Lower leg skin (tissue), 4 donors: Measurements from ENCODE around the gene VSTM4. TPM values are rescaled to one million over a fixed set of nuclear protein-coding genes. Genes with fewer than 3 reads are reported as not detected.

Source experiments
- DNase-seq, 2 donors: peaks; one replicate each; pipeline ENCODE4 v3.0.0-alpha.2; 2019; ENCODE audit warnings: low spot score in 2 of 2
- H3K4me3 ChIP-seq: fragments of 200-600 bp; sonication (generic); 2 replicates; pipeline ENCODE4 v1.5.1; 2017; ENCODE audit warnings: mild to moderate bottlenecking, low read depth; ENCODE audit not compliant: poor library complexity, severe bottlenecking
- POLR2A ChIP-seq, 2 donors: fragments of 450-650 bp; IDR thresholded peaks; one replicate each; pipeline ENCODE4 v1.6.1; 2016 to 2017; ENCODE audit warnings: antibody characterized with exemption in 2 of 2, mild to moderate bottlenecking in 1 of 2, moderate library complexity in 1 of 2
- WGBS, 2 donors: methylation state at CpG; one replicate each; pipeline ENCODE4 v1.1.5; 2018; 5-methylcytosine and 5-hydroxymethylcytosine counted together
- intact Hi-C: fragments of 100-400 bp; cut with DNase I; formaldehyde crosslinking; loops from one replicate; pipeline ENCODE4 v1.15.0; 2023; ENCODE audit warnings: low total_unique reads
- total RNA-seq, 4 donors: library from RNA; depleted of rRNA; stranded (reverse); fragments of >200 nt; gene quantifications; one replicate each; pipeline ENCODE4 v1.1.0, GENCODE V29; 2016
- TF ChIP-seq, protein P1 (sequence below), 3 donors: fragments of 450-650 bp; IDR thresholded peaks; one replicate each; pipeline ENCODE4 v1.5.1; 2016; ENCODE audit warnings: antibody characterized with exemption in 3 of 3, mild to moderate bottlenecking in 3 of 3, moderate library complexity in 2 of 3

The VSTM4 gene
- total RNA-seq, 4 donors from 2014 or later = 1.1 to 5.0 (median 3.3) TPM

DNA sequence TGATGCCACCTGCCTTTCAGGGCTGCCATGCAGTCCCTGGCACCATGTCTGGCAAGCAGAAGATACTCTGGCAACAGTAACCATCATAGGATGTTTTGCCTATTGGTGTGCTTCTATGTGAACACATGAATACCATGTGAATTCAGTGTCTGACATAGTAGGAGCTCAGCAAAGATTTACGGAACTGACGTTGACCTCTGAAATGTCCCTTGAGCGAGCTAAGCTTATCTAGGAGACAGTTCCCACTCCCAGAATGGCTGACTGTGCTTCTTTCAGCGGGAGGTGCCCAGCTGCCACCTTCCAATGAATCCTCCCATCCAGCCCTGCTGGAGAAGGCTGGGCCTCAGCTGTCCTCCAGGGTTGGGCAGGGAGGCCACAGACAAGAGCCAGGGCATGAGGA, 104.5 kb downstream of the VSTM4 start:
- WGBS, 2 donors = 46 to 57% methylated on average over 4 of the region's 4 CpGs
- intact Hi-C loops = no loop called here
- no peak for DNase-seq

DNA sequence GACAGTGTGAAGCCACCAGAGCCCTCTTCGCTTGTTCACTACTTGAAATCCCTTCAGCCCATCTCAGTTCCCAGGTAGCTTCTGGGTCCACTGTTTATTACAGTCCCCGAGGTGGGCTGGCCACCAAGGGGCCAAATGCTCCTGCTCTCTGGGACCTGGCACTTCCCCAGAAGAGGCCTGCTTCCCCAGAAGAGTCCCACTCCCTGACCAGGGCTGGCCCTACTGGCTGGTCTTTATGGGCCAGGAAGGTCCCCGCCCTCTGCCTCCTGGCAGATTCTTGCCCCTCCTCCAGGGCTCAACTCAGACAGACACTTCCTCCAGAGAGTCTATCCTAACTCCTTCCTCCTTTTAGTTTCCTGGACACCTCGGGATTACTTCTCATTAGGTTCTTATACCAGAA, 105.0 kb downstream of the VSTM4 start:
- TF ChIP-seq, protein P1, sequence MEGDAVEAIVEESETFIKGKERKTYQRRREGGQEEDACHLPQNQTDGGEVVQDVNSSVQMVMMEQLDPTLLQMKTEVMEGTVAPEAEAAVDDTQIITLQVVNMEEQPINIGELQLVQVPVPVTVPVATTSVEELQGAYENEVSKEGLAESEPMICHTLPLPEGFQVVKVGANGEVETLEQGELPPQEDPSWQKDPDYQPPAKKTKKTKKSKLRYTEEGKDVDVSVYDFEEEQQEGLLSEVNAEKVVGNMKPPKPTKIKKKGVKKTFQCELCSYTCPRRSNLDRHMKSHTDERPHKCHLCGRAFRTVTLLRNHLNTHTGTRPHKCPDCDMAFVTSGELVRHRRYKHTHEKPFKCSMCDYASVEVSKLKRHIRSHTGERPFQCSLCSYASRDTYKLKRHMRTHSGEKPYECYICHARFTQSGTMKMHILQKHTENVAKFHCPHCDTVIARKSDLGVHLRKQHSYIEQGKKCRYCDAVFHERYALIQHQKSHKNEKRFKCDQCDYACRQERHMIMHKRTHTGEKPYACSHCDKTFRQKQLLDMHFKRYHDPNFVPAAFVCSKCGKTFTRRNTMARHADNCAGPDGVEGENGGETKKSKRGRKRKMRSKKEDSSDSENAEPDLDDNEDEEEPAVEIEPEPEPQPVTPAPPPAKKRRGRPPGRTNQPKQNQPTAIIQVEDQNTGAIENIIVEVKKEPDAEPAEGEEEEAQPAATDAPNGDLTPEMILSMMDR (IDR thresholded peaks at IDR 0.05) = no peak
- TF ChIP-seq POLR2A (IDR thresholded peaks at IDR 0.05) = no peak
- 65 to 72% methylated on average over 4 of the region's 4 CpGs for WGBS, 2 donors
- no peak for DNase-seq
- intact Hi-C loops = no loop called here
- no peak overlapping the region for H3K4me3 ChIP-seq

More for the DNA sequence above, 104.5 kb downstream of the VSTM4 start:
- TF ChIP-seq, protein P1 (IDR thresholded peaks at IDR 0.05) = no peak
- no peak for TF ChIP-seq POLR2A (IDR thresholded peaks at IDR 0.05)
- H3K4me3 ChIP-seq = no peak overlapping the region

DNA sequence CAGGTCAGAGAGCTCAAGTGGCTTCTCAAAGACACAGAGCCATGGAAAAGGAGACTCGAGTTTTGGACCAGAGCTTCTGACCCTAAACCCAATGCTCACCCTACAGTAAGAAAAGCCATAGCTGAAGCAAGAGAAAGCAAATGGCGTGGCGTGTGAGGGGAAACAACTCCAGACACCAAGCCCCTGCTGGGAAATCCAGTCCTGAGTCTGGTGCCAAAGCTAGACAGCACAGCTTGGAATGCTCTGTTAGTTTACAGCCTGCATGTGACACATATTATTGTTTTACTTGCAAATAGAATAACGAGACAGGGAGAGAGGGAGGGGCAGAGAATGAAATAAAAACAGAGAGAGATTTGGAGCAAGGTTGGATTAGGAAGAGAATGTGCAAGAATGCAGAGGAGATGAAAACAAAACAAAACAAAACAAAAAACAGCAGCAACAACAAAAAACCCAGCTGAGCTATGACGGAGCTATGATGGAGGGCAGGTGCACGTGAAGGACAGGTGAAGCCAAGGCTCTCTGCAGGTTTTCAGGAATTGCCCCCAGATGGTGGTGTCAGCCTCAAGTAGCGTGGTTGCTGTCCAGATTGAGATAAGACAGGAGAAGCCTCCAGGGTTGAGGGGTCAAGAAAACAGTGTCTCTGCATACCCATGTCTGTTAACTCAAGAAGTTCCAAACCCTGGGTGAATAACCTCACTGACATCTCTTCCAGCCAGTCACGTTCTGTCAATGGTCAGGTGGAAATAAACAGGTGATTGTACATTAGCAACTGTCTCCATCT, 105.9 kb downstream of the VSTM4 start:
- no peak overlapping the region for H3K4me3 ChIP-seq
- intact Hi-C loops = no loop called here
- 50 to 65% methylated on average over 8 of the region's 8 CpGs for WGBS, 2 donors
- no peak for DNase-seq
- TF ChIP-seq, protein P1 (IDR thresholded peaks at IDR 0.05) = no peak
- TF ChIP-seq POLR2A (IDR thresholded peaks at IDR 0.05) = no peak

DNA sequence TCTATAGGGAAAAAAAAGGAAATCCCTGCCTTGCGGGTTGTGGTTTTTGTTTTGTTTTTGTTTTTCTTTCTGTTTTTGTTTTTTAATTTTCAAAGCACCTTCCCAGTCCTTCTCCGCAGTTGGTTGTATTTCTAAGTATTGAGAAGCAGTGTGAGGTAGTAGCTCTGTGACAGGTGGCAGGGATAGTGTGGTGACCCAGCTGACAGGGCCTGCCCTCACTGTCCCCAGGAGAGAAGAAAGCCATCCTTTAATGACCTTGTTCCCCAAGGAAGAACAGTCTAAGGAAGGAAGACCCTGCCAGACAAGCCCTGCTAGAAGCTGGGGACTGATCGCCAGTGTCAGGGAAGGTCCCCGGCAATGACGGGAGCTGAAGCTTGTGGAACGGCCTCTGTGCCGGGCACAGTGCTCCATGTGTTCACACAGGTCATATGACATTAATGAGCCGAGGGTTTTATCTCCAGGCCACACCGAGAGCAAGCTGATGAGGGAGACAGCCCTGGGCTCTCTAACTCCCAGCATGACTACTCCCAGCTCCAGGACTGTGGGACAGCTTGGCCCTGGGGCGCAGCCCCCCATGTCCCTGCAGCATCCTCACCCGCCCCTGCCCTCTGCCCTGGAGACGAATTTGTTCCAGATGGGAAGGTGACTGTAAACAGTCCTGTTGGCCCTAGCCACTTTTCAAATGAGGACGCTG, 106.7 kb downstream of the VSTM4 start:
- no peak for TF ChIP-seq POLR2A (IDR thresholded peaks at IDR 0.05)
- TF ChIP-seq, protein P1 (IDR thresholded peaks at IDR 0.05) = no peak
- H3K4me3 ChIP-seq = no peak overlapping the region
- DNase-seq = no peak
- WGBS, 2 donors = 62 to 69% methylated on average over 13 of the region's 13 CpGs
- intact Hi-C loops = no loop called here

GRCh38 chr10:49008091-49008490, 107.2 kb downstream of the VSTM4 start:
- no peak for TF ChIP-seq POLR2A (IDR thresholded peaks at IDR 0.05)
- TF ChIP-seq, protein P1 (IDR thresholded peaks at IDR 0.05) = no peak
- no peak for DNase-seq
- WGBS, 2 donors = 23 to 36% methylated on average over 1 of the region's 1 CpG
- intact Hi-C loops = no loop called here
- H3K4me3 ChIP-seq = no peak overlapping the region
